Measurements from ENCODE around the gene ZNF35. TPM values are rescaled to one million over a fixed set of nuclear protein-coding genes. Genes with fewer than 3 reads are reported as not detected.

ZNF35 gene
- total and polyA plus RNA-seq, 2 of the 13 experiments (the other 11 are each of a cell fraction or from before 2014, with no cell fraction given), result 0.20 to 0.22 TPM

DNA sequence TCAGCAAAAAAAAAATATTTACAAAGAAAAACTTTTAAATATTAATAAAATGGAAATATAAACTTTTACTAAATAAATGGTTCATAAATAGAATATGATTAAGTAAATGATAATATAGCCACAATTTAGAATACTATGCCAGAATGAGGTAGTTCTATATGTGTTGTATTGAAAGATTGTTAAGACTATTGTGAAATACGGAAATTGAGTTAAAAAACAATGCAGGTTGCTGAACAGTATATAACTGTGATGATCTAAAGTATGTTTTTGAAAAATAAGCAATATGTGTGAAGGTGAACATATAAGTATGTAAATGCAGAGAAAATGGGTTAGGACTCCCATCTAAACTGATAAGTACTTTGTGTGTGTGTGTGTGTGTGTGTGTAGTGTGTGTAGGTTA, 1.2 kb downstream of the ZNF35 start (continued):
- no peak for TF ChIP-seq STAG1 (CRISPR knock-in tag; IDR thresholded peaks at IDR 0.05)

DNA sequence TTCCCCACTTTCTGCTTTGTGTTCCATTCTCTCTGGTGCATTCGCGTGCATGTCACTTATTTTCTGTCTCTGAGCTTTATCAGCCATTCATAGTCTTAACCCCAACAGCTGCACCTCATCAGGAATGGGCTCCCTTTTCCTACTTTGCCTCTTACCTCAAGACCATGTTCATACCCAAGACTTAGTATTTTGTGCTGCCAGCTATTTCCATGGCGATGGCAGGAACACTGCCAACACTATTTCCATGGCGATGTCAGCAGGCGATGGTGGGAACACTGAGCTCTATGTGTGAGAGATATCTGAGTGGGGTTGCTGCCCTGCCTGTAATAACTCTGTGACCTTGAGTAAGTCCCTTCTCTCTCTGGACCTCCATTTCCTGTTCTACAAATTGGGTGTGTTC, 5.5 kb downstream of the ZNF35 start:
- in situ Hi-C loops (cut with HindIII; ENCODE audit: extremely low pct_ligation_motif_present, low pct_unique_long_range_greater_than_20kb), result no loop called here
- no peak overlapping the region for H3K4me3 ChIP-seq (replicated peaks in 1 of 3; ENCODE audit: insufficient read depth in 1 of 3, low read depth in 2 of 3, low read length in 3 of 3)
- FAIRE-seq, result no peak
- no peak overlapping the region for H2AFZ ChIP-seq (ENCODE audit: low read length)
- H3K79me2 ChIP-seq (ENCODE audit: insufficient read depth, low read length), result no peaks in the 10 kb centered on the region
- ChIA-PET CTCF (ENCODE audit: low intra/inter-chr PET ratio, low total read pairs) (no interaction called here), POLR2A (no interaction called here)
- no peak overlapping the region for H3K4me2 ChIP-seq (ENCODE audit: low read depth, low read length)
- WGBS (ENCODE audit: low lambda C conversion rate), result 75% methylated on average over 5 of the region's 5 CpGs
- H4K20me1 ChIP-seq (ENCODE audit: insufficient read depth, low read length), result no peaks in the 10 kb centered on the region
- DNase-seq (ENCODE audit: low spot score), result no peak
- H3K9ac ChIP-seq (ENCODE audit: insufficient read depth, low read depth, low read length), result no peak overlapping the region
- no peaks in the 10 kb centered on the region for H3K4me1 ChIP-seq (ENCODE audit: insufficient read depth, low read length)
- BruUV-seq (replicated peaks), result no TSS peak
- H3K27ac ChIP-seq (ENCODE audit: extremely low read length, insufficient read depth, low read length), result no peak overlapping the region
- intact Hi-C loops (cut with micrococcal nuclease; ENCODE audit: unreplicated experiment), result no loop called here
- H3K9me3 ChIP-seq (ENCODE audit: low read length), result no peaks in the 10 kb centered on the region
- H3K27me3 ChIP-seq (ENCODE audit: control insufficient read depth in 1 of 2, insufficient read depth in 2 of 2, low read length in 2 of 2), result no peaks in the 10 kb centered on the region; a peak in 1 of 5 replicates
- no peaks in the 10 kb centered on the region for H3K36me3 ChIP-seq (replicated peaks in 1 of 2; ENCODE audit: control insufficient read depth in 1 of 2, insufficient read depth in 2 of 2, low read length in 2 of 2)
- ATAC-seq, result no peak
- TF ChIP-seq ATF1 (CRISPR knock-in tag; IDR thresholded peaks at IDR 0.05), result no peak
- no peak for TF ChIP-seq POGZ (CRISPR knock-in tag; IDR thresholded peaks at IDR 0.05)
- TF ChIP-seq ZNF781 (CRISPR knock-in tag; IDR thresholded peaks at IDR 0.05; ENCODE audit: borderline replicate concordance, not compliant biosample characterization), result no peak
- TF ChIP-seq STAT5B (CRISPR knock-in tag; IDR thresholded peaks at IDR 0.05), result no peak
- TF ChIP-seq NFAT5 (CRISPR knock-in tag; IDR thresholded peaks at IDR 0.05), result no peak
- no peak for TF ChIP-seq HOXD1 (CRISPR knock-in tag; IDR thresholded peaks at IDR 0.05)
- no peak for TF ChIP-seq ZC3H13 (CRISPR knock-in tag; IDR thresholded peaks at IDR 0.05)
- TF ChIP-seq, protein P1, sequence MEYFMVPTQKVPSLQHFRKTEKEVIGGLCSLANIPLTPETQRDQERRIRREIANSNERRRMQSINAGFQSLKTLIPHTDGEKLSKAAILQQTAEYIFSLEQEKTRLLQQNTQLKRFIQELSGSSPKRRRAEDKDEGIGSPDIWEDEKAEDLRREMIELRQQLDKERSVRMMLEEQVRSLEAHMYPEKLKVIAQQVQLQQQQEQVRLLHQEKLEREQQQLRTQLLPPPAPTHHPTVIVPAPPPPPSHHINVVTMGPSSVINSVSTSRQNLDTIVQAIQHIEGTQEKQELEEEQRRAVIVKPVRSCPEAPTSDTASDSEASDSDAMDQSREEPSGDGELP (IDR thresholded peaks at IDR 0.05; ENCODE audit: borderline replicate concordance, low read depth), result no peak
- TF ChIP-seq HNRNPLL (IDR thresholded peaks at IDR 0.05; ENCODE audit: low read depth, low read length, poor library complexity, severe bottlenecking), result no peak
